ENCODE measurements around the gene NUDCD3. TPM values are rescaled to one million over a fixed set of nuclear protein-coding genes. Genes with fewer than 3 reads are reported as not detected.

The NUDCD3 gene
- polyA plus RNA-seq, 3 donors from 2014 or later: 43.3 to 60.4 (median 56.3) TPM

DNA sequence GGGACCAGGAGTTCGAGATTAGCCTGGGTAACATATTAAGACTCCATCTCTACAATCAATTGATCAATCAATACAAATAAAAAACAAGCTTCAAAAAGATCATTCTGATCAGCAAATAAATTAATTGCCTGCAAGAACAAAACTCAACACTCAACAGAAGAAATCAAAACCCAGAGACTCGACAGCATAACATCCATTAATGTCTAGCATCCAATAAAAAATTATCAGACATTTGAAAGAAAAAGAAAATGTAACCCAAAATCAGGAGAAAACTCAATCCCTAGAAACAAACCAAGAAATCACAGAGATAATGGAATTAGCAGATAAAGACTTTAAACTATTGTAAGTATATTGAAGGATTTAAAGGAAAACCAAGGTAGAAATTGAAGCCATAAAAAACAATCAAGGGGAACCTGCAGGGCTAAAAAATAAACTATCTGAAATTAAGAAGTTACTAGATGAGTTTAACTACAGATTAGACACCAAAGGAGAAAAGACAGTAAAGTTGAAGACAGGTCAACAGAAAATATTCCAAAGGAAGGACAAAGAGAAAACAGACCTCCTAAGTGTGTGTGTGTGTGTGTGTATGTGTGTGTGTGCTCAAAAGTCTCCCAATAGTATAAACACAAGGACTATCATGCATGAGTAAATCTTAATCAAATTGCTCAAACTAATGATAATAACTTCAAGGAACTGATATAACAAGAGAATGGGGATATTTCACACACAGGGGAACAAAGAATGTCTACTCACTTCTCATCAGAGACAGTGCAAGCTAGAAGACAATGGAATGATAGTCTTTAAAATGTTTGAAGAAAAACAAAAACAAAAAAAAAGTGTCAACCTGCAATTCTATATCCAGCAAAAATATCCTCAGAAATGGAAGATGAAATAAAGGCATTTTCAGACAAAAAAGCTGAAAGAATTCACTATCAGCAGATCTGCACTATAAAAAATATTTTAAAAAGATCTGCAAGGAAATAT is 7.7 kb downstream of the NUDCD3 start:
- H3K9me3 Mint-ChIP-seq: peaks cover 0 to 9% (median 0%) of the 10 kb centered on the region in 6 donors
- no peak for DNase-seq
- H3K4me1 Mint-ChIP-seq: peaks cover 18 to 52% of the 10 kb centered on the region in 2 donors
- H3K4me3 Mint-ChIP-seq: no peak overlapping the region
- peaks cover 0 to 1% (median 0%) of the 10 kb centered on the region in 3 donors for H3K27me3 Mint-ChIP-seq (ENCODE audit: low read depth in 3 of 3)
- H3K27ac Mint-ChIP-seq: peak overlapping the region in 1 of 6 donors; percentile 71
- H3K36me3 Mint-ChIP-seq: peaks cover 40 to 55% (median 42%) of the 10 kb centered on the region in 3 donors

- Mint-ChIP-seq H3K36me3 (peaks cover 19 to 60% (median 25%) of the 10 kb centered on the region in 3 donors), H3K9me3 (peaks cover 0 to 8% (median 0%) of the 10 kb centered on the region in 6 donors), H3K27me3 (ENCODE audit: low read depth in 3 of 3) (peaks cover 0 to 1% (median 0%) of the 10 kb centered on the region in 3 donors), H3K27ac (no peak overlapping the region), H3K4me1 (peaks cover 6 to 24% of the 10 kb centered on the region in 2 donors), H3K4me3 (no peak overlapping the region)
- DNase-seq: no peak
These were observed 12.5 kb downstream of the NUDCD3 start for GRCh38 chr7:44477938-44478337.

DNA sequence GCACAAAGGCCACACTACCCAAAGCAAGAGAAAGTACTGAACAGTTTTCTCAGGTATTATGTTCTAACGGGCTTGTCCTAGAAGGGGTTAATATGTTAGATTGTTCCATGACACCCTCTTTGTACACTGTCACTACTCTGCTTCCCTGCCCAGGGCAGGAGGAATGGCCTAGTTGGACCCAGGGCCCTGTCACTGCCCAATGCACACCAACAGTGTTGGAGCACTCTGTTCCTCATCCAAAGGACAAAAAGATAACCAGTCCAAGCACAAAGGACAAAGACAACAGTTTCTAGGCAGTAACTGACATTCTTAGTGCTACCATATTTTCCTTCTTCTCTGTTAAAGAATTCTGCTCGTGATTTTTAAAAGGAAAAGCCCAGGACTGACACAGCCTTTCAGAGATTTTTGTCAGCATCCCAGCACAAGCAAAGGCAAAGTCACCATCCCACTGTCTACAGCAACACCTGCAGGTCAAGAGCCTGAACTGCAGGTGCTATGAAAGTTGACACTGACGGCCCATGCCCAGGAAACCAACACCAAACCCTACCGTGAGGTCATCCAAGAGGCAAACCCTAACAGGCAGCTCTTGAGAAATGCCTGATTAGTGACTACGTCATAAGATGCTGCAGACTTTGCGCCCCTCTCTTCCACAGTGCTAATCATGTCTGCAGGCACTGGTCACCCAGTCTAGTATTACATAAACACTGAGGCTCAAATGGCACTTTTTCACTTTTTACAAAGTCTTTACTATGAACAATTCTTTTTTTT is 13.2 kb downstream of the NUDCD3 start:
- peak overlapping the region in 3 of 6 donors; percentile 53 to 76 (median 62) for H3K27ac Mint-ChIP-seq
- no peaks in the 10 kb centered on the region for H3K27me3 Mint-ChIP-seq (ENCODE audit: low read depth in 3 of 3)

GRCh38 chr7:44476313-44476712 is 14.1 kb downstream of the NUDCD3 start:
- DNase-seq: no peak
- no peaks in the 10 kb centered on the region for H3K9me3 Mint-ChIP-seq
- no peak overlapping the region for H3K4me3 Mint-ChIP-seq
- H3K36me3 Mint-ChIP-seq: peaks cover 9 to 65% (median 20%) of the 10 kb centered on the region in 3 donors
- H3K27ac Mint-ChIP-seq: no peak overlapping the region
- H3K27me3 Mint-ChIP-seq (ENCODE audit: low read depth in 3 of 3): no peaks in the 10 kb centered on the region
- H3K4me1 Mint-ChIP-seq: peaks cover 9 to 15% of the 10 kb centered on the region in 2 donors

More for the DNA sequence above, 13.2 kb downstream of the NUDCD3 start:
- DNase-seq: peak; percentile 70 to 77 (median 73)
- H3K36me3 Mint-ChIP-seq: peaks cover 12 to 60% (median 23%) of the 10 kb centered on the region in 3 donors
- H3K4me3 Mint-ChIP-seq: no peak overlapping the region
- H3K9me3 Mint-ChIP-seq: peaks cover 0 to under 1% (median 0%) of the 10 kb centered on the region in 6 donors
- peaks cover 3 to 17% of the 10 kb centered on the region in 2 donors for H3K4me1 Mint-ChIP-seq

DNA sequence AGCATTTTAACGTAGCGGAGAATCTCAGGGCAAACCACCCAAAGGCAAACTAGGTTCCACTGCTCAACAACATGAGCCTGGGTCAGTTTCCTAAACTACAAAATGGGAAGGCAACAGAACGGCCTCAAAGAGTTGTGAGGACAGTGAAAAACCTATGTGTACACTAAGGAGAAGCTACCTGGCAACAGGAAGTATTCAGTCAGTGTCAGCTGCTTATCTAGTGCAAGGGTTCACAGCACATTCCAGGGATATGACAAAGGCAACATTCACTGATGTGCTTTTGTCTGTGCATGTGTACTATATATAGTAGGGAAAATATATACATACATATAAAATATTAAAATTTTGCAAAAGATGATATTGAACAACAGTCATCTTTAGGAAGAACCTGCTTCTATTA is 17.2 kb downstream of the NUDCD3 start:
- DNase-seq: no peak
- Mint-ChIP-seq H3K36me3 (peaks cover 4 to 58% (median 13%) of the 10 kb centered on the region in 3 donors), H3K9me3 (no peaks in the 10 kb centered on the region), H3K4me3 (no peak overlapping the region), H3K27ac (no peak overlapping the region), H3K4me1 (peaks cover 16 to 37% of the 10 kb centered on the region in 2 donors), H3K27me3 (ENCODE audit: low read depth in 3 of 3) (peaks cover 0 to 2% (median 0%) of the 10 kb centered on the region in 3 donors)

GRCh38 chr7:44472843-44473242 is 17.6 kb downstream of the NUDCD3 start:
- Mint-ChIP-seq H3K9me3 (no peaks in the 10 kb centered on the region), H3K36me3 (peaks cover 4 to 62% (median 17%) of the 10 kb centered on the region in 3 donors), H3K27me3 (ENCODE audit: low read depth in 3 of 3) (peaks cover 0 to 2% (median 0%) of the 10 kb centered on the region in 3 donors), H3K27ac (no peak overlapping the region), H3K4me1 (peaks cover 20 to 41% of the 10 kb centered on the region in 2 donors), H3K4me3 (no peak overlapping the region)
- DNase-seq: no peak

DNA sequence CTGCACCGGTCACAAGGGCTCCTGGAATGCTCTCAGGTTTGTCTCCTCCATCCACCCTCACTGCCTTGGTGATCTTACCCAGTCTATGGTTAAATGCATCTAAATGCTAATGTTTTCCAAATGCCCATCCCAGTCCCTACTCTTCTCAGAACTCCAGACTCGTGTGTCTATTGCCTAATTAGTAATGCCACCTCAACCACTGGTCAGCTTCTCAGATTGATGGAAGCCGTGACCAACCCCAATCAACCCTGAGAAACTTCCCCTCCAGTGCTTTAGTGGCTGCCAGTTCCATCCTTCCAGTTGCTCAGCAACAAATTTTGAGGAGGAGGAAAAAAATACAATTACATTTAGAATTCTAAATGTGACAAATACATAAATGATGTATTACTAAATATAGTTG is 18.6 kb downstream of the NUDCD3 start:
- peaks cover 0 to 2% (median 0%) of the 10 kb centered on the region in 3 donors for H3K27me3 Mint-ChIP-seq (ENCODE audit: low read depth in 3 of 3)
- H3K27ac Mint-ChIP-seq: peak overlapping the region in 1 of 6 donors; percentile 4
- H3K36me3 Mint-ChIP-seq: peaks cover 5 to 65% (median 20%) of the 10 kb centered on the region in 3 donors
- H3K4me1 Mint-ChIP-seq: peaks cover 23 to 44% of the 10 kb centered on the region in 2 donors
- H3K4me3 Mint-ChIP-seq: no peak overlapping the region
- H3K9me3 Mint-ChIP-seq: no peaks in the 10 kb centered on the region
- no peak for DNase-seq

- H3K36me3 Mint-ChIP-seq: peaks cover 5 to 62% (median 20%) of the 10 kb centered on the region in 3 donors
- no peak for DNase-seq
- no peaks in the 10 kb centered on the region for H3K9me3 Mint-ChIP-seq
- peak overlapping the region in 1 of 6 donors; percentile 4 for H3K27ac Mint-ChIP-seq
- peaks cover 0 to 2% (median 0%) of the 10 kb centered on the region in 3 donors for H3K27me3 Mint-ChIP-seq (ENCODE audit: low read depth in 3 of 3)
- no peak overlapping the region for H3K4me3 Mint-ChIP-seq
- peaks cover 27 to 48% of the 10 kb centered on the region in 2 donors for H3K4me1 Mint-ChIP-seq
These were observed 19.0 kb downstream of the NUDCD3 start for GRCh38 chr7:44471436-44471835.

- peaks cover 5 to 60% (median 20%) of the 10 kb centered on the region in 3 donors for H3K36me3 Mint-ChIP-seq
- no peak overlapping the region for H3K27ac Mint-ChIP-seq
- peaks cover 34 to 55% of the 10 kb centered on the region in 2 donors for H3K4me1 Mint-ChIP-seq
- H3K9me3 Mint-ChIP-seq: no peaks in the 10 kb centered on the region
- DNase-seq: no peak
- H3K27me3 Mint-ChIP-seq (ENCODE audit: low read depth in 3 of 3): peaks cover 0 to 2% (median 0%) of the 10 kb centered on the region in 3 donors
- H3K4me3 Mint-ChIP-seq: no peak overlapping the region
These were observed 19.7 kb downstream of the NUDCD3 start for GRCh38 chr7:44470628-44471245.

- peaks cover 0 to 2% (median 0%) of the 10 kb centered on the region in 3 donors for H3K27me3 Mint-ChIP-seq (ENCODE audit: low read depth in 3 of 3)
- no peak overlapping the region for H3K4me3 Mint-ChIP-seq
- H3K27ac Mint-ChIP-seq: no peak overlapping the region
- no peak for DNase-seq
- peaks cover 40 to 61% of the 10 kb centered on the region in 2 donors for H3K4me1 Mint-ChIP-seq
- H3K9me3 Mint-ChIP-seq: no peaks in the 10 kb centered on the region
- peaks cover 5 to 58% (median 20%) of the 10 kb centered on the region in 3 donors for H3K36me3 Mint-ChIP-seq
These were observed 20.4 kb downstream of the NUDCD3 start for GRCh38 chr7:44470135-44470479.

- Mint-ChIP-seq H3K4me3 (no peak overlapping the region), H3K9me3 (no peaks in the 10 kb centered on the region), H3K27me3 (ENCODE audit: low read depth in 3 of 3) (peaks cover 0 to 2% (median 2%) of the 10 kb centered on the region in 3 donors), H3K27ac (peak overlapping the region in 1 of 6 donors; percentile 41), H3K4me1 (peaks cover 44 to 65% of the 10 kb centered on the region in 2 donors), H3K36me3 (peaks cover 5 to 61% (median 20%) of the 10 kb centered on the region in 3 donors)
- DNase-seq: no peak
These were observed 20.9 kb downstream of the NUDCD3 start for GRCh38 chr7:44469461-44470134.

DNA sequence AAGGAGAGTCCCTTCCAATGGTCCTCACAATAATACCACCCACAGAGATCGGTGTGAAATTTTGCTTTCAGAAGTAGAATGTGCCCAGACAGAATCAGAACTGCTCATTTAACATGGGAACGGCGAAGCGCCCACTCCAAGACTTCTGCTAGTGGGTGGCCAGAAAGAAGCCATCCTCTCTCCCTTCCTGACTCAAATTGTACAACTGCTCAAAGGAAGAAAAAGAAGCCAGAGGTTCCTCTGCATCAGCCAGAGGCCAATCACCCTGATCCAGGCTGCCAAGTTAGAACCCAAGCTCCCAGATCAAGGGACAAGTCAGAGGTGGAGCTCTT is 23.3 kb downstream of the NUDCD3 start:
- Mint-ChIP-seq H3K9me3 (no peaks in the 10 kb centered on the region), H3K27ac (peak overlapping the region; percentile 18 to 63 (median 52)), H3K36me3 (peaks cover 5 to 48% (median 9%) of the 10 kb centered on the region in 3 donors), H3K4me1 (peaks cover 50 to 70% of the 10 kb centered on the region in 2 donors), H3K4me3 (peak overlapping the region in 4 of 5 donors; percentile 0 to 38 (median 16)), H3K27me3 (ENCODE audit: low read depth in 3 of 3) (peaks cover 0 to 2% (median 2%) of the 10 kb centered on the region in 3 donors)
- DNase-seq: no peak
